Loucy (cell line): ENCODE measurements around the gene MTFR1L.

Experiments used
- H2AFZ ChIP-seq: fragments of 200-600 bp; sonication (generic); 2 replicates; pipeline ENCODE4 v1.6.0; 2016; ENCODE audit warnings: antibody characterized with exemption, mild to moderate bottlenecking, low read length, moderate library complexity
- H3F3A ChIP-seq: fragments of 200-600 bp; 2 replicates; pipeline ENCODE4 v1.6.0; 2016; ENCODE audit warnings: antibody characterized with exemption, low read depth, mild to moderate bottlenecking
- H3K27me3 ChIP-seq: fragments of 200-600 bp; sonication (generic); 2 replicates; pipeline ENCODE4 v1.6.1; 2014; ENCODE audit warnings: low read length, mild to moderate bottlenecking; ENCODE audit not compliant: insufficient read depth, poor library complexity, severe bottlenecking
- H3K36me3 ChIP-seq: fragments of 200-600 bp; sonication (generic); 2 replicates; pipeline ENCODE4 v1.6.1; 2016; ENCODE audit warnings: low read length; ENCODE audit not compliant: insufficient read depth
- H3K4me1 ChIP-seq: fragments of 200-600 bp; sonication (generic); 2 replicates; pipeline ENCODE4 v1.5.1; 2014; ENCODE audit warnings: low read length, mild to moderate bottlenecking; ENCODE audit not compliant: insufficient read depth, poor library complexity, severe bottlenecking
- H3K4me2 ChIP-seq: fragments of 200-600 bp; sonication (generic); 2 replicates; pipeline ENCODE4 v1.6.0; 2014; ENCODE audit warnings: antibody characterized with exemption, low read length, low read depth, mild to moderate bottlenecking; ENCODE audit not compliant: poor library complexity, severe bottlenecking
- H3K4me3 ChIP-seq: fragments of 200-600 bp; sonication (generic); 2 replicates; pipeline ENCODE4 v1.5.1; 2014; ENCODE audit warnings: low read length, mild to moderate bottlenecking, mixed read lengths; ENCODE audit not compliant: poor library complexity, severe bottlenecking
- H3K79me2 ChIP-seq: fragments of 200-600 bp; sonication (generic); 2 replicates; pipeline ENCODE4 v1.6.1; 2014; ENCODE audit warnings: low read length; ENCODE audit not compliant: insufficient read depth
- H3K9ac ChIP-seq: fragments of 200-600 bp; sonication (generic); 2 replicates; pipeline ENCODE4 v1.6.0; 2014; ENCODE audit warnings: mild to moderate bottlenecking, low read depth, low read length, moderate library complexity; ENCODE audit not compliant: poor library complexity, severe bottlenecking
- H3K9me2 ChIP-seq: fragments of 200-600 bp; sonication (generic); replicated peaks from 2 replicates; pipeline ENCODE4 v1.6.1; 2016; ENCODE audit warnings: low read depth, low read length, mixed read lengths
- H3K9me3 ChIP-seq: fragments of 200-600 bp; sonication (generic); 2 replicates; pipeline ENCODE4 v1.6.1; 2014; ENCODE audit warnings: mild to moderate bottlenecking, antibody characterized with exemption, low read length, low read depth; ENCODE audit not compliant: insufficient read depth
- H4K20me1 ChIP-seq: fragments of 200-600 bp; sonication (generic); 2 replicates; pipeline ENCODE4 v1.6.0; 2014; ENCODE audit warnings: antibody characterized with exemption, low read length, mild to moderate bottlenecking; ENCODE audit not compliant: insufficient read depth, poor library complexity, severe bottlenecking
- EZH2phosphoT487 ChIP-seq: fragments of 200-600 bp; IDR thresholded peaks from 2 replicates; pipeline ENCODE4 v1.6.1; 2018; ENCODE audit warnings: antibody characterized with exemption, mild to moderate bottlenecking, moderate library complexity, borderline replicate concordance
- TF ChIP-seq, protein P1 (sequence below): fragments of 200-600 bp; sonication (generic); conservative IDR thresholded peaks from 2 replicates; pipeline ENCODE4 v1.5.1; 2014; ENCODE audit warnings: mild to moderate bottlenecking, antibody characterized with exemption, low read length

The MTFR1L gene

DNA sequence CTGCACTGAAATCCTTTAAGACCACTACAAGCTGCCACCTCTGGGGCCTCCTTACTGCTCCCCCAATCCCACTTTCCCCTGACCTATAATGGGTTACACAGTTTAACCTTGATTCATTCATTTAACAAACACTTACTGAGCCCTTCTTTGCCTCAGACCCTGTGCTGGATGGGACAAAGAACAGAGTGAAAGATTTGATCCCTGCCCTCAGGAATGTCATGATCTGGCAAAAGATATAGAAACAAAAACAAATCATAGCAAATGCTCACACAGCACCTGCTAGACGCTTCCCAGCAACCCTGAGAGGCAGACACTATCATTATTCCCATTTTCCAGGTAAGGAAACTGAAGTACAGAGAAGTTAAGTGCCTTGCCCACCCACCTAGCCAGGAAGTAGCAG, 46.5 kb downstream of the MTFR1L start:
- Histone ChIP-seq H2AFZ (no peak overlapping the region), H3K4me3 (no peak overlapping the region), H3K79me2 (no peaks in the 10 kb centered on the region), H3K4me1 (peaks cover 10% of the 10 kb centered on the region), H3K9me2 (no peaks in the 10 kb centered on the region), H3K27me3 (no peaks in the 10 kb centered on the region), H3K4me2 (no peak overlapping the region), H3K9me3 (no peaks in the 10 kb centered on the region), H3F3A (no peaks in the 10 kb centered on the region), H3K36me3 (no peaks in the 10 kb centered on the region), H4K20me1 (no peaks in the 10 kb centered on the region), H3K9ac (no peak overlapping the region)
- TF ChIP-seq EZH2phosphoT487 = no peak
- TF ChIP-seq, protein P1, sequence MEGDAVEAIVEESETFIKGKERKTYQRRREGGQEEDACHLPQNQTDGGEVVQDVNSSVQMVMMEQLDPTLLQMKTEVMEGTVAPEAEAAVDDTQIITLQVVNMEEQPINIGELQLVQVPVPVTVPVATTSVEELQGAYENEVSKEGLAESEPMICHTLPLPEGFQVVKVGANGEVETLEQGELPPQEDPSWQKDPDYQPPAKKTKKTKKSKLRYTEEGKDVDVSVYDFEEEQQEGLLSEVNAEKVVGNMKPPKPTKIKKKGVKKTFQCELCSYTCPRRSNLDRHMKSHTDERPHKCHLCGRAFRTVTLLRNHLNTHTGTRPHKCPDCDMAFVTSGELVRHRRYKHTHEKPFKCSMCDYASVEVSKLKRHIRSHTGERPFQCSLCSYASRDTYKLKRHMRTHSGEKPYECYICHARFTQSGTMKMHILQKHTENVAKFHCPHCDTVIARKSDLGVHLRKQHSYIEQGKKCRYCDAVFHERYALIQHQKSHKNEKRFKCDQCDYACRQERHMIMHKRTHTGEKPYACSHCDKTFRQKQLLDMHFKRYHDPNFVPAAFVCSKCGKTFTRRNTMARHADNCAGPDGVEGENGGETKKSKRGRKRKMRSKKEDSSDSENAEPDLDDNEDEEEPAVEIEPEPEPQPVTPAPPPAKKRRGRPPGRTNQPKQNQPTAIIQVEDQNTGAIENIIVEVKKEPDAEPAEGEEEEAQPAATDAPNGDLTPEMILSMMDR = no peak

DNA sequence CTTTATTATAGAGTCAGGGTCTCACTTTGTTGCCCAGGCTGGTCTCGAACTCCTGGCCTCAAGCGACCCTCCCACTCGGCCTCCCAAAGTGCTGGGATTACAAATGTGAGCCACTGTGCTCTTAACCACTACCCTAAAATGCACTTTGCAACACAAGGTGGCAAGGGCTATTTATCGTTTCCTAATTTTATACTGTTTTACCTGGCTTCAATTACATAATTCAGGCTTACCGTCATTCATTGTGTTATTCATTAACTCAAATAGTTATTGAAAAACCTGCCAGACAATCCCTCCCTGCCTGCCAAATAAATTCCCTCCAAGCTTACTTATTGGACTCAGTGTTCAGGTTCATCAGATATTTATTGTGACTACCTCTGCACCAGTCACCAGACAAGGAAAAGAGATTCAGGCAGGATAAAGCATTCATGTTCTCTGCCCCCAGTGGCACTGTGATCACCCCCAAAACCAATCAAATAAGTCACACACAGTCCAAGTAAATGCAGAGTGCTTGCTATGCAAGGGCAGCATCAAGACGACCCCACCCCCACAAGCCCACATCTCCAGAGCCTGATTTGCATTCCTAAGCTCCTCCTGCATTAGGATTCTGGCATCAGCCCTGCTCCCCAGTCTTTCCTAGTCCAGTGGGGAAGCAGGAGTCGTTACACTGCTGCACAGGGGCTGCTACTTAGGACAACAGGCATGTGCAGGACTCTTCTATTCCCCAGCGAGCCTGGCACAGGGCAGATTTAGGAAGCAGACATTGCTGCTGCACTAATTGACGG, 47.6 kb downstream of the MTFR1L start:
- Histone ChIP-seq H3K4me2 (no peak overlapping the region), H3K9me2 (no peaks in the 10 kb centered on the region), H3K79me2 (no peaks in the 10 kb centered on the region), H3K9ac (no peak overlapping the region), H3K36me3 (no peaks in the 10 kb centered on the region), H3K4me1 (peaks cover 13% of the 10 kb centered on the region), H3K9me3 (no peaks in the 10 kb centered on the region), H3F3A (no peaks in the 10 kb centered on the region), H3K4me3 (no peak overlapping the region), H4K20me1 (no peaks in the 10 kb centered on the region), H2AFZ (no peak overlapping the region), H3K27me3 (no peaks in the 10 kb centered on the region)
- TF ChIP-seq, protein P1 = no peak
- no peak for TF ChIP-seq EZH2phosphoT487

DNA sequence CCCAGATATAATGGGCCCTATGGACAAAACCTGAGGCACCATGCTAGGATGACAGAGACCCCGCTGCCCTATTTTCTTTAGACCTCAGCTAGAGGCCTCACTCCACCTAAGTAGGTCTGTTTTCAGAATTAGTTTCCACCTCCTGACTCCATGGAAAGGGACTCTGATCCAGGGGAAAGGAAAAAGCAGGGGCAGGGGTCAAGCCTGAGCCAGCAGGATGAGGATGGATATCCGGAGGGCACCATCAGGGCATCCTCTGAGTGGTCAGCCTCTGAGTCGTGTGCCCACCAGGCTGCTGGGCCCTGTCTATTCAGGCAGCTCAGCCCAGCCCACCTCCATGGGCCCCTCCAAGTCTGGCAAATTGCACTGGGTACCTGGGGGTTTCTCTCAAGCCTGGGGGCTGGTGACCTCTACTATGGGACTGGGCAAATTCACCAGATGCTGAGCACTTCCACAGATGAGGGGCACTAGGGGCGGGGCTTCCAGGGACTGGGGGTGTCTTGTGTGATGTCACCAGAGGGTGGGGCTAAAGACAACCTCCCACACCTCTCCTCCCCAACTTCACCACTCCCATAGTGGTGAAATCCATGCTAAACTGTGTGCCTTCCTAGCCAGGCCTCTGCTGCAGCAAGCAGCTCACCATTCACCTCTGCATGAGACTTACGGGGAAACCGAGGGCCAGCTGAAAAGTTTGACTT, 50.3 kb downstream of the MTFR1L start:
- TF ChIP-seq, protein P1 = no peak
- no peak for TF ChIP-seq EZH2phosphoT487
- H3K4me3 ChIP-seq = no peak overlapping the region

More for the DNA sequence above, 50.3 kb downstream of the MTFR1L start:
- H3K36me3 ChIP-seq = no peaks in the 10 kb centered on the region
- no peak overlapping the region for H3K9ac ChIP-seq
- no peaks in the 10 kb centered on the region for H3F3A ChIP-seq
- H3K4me2 ChIP-seq = no peak overlapping the region
- no peaks in the 10 kb centered on the region for H3K27me3 ChIP-seq
- H4K20me1 ChIP-seq = no peaks in the 10 kb centered on the region
- H3K9me3 ChIP-seq = no peaks in the 10 kb centered on the region
- peaks cover 13% of the 10 kb centered on the region for H3K4me1 ChIP-seq
- H2AFZ ChIP-seq = no peak overlapping the region
- no peaks in the 10 kb centered on the region for H3K9me2 ChIP-seq
- H3K79me2 ChIP-seq = no peaks in the 10 kb centered on the region
